Measurements from ENCODE around the gene ITPR3.

ITPR3 gene

GRCh38 chr6:33678932-33679490, 57.9 kb downstream of the ITPR3 start:
- TF ChIP-seq, protein P1, sequence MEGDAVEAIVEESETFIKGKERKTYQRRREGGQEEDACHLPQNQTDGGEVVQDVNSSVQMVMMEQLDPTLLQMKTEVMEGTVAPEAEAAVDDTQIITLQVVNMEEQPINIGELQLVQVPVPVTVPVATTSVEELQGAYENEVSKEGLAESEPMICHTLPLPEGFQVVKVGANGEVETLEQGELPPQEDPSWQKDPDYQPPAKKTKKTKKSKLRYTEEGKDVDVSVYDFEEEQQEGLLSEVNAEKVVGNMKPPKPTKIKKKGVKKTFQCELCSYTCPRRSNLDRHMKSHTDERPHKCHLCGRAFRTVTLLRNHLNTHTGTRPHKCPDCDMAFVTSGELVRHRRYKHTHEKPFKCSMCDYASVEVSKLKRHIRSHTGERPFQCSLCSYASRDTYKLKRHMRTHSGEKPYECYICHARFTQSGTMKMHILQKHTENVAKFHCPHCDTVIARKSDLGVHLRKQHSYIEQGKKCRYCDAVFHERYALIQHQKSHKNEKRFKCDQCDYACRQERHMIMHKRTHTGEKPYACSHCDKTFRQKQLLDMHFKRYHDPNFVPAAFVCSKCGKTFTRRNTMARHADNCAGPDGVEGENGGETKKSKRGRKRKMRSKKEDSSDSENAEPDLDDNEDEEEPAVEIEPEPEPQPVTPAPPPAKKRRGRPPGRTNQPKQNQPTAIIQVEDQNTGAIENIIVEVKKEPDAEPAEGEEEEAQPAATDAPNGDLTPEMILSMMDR (conservative IDR thresholded peaks at IDR 0.05; ENCODE audit: low read depth, low read length) = no peak
- H3K4me3 ChIP-seq (ENCODE audit: low read length) = no peak overlapping the region
- DNase-seq (ENCODE audit: low read depth) = no peak

GRCh38 chr6:33679761-33680160, 58.6 kb downstream of the ITPR3 start:
- H3K4me3 ChIP-seq (ENCODE audit: low read length) = no peak overlapping the region
- no peak for DNase-seq (ENCODE audit: low read depth)
- TF ChIP-seq, protein P1 (conservative IDR thresholded peaks at IDR 0.05; ENCODE audit: low read depth, low read length) = no peak

DNA sequence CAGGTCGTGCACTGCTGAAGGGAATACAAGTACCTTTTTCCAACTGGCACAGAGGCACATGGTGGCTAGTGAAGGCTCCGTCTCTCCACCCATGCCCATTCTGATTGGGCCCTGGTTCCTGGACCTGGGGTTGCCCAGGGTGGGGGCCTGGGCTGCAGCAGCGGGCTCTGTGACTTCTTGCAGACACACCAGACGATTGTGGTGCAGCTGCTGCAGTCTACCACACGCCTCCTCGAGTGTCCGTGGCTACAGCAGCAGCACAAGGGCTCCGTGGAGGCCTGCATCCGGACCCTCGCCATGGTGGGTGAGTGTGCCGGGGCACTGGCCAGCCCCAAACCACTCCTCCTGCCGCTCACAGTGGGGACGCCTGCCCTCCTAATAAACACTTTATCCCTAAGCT, 61.2 kb downstream of the ITPR3 start:
- TF ChIP-seq, protein P1 (conservative IDR thresholded peaks at IDR 0.05; ENCODE audit: low read depth, low read length) = no peak
- H3K4me3 ChIP-seq (ENCODE audit: low read length) = no peak overlapping the region
- no peak for DNase-seq (ENCODE audit: low read depth)

DNA sequence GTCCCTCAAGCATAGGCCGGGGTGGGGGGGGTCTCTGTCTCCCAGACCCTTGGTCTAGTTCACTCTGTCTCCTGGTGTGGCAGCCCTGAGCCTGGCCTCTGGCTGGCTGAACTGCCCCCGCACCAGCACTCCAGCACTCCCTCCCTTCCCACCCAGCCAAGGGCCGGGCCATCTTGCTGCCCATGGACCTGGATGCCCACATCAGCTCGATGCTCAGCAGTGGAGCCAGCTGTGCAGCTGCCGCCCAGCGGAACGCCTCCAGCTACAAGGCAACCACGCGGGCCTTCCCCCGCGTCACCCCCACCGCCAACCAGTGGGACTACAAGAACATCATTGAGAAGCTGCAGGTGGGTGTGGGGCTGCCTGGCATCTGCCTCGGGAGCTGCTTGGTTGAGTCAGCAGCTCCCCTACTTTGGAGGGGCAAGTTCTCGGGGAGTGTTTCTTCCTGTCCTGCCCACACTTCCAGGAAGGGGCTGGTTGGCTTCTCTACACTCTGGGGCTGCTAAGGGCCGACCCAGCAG, 62.0 kb downstream of the ITPR3 start:
- TF ChIP-seq, protein P1 (conservative IDR thresholded peaks at IDR 0.05; ENCODE audit: low read depth, low read length) = no peak
- no peak for DNase-seq (ENCODE audit: low read depth)

DNA sequence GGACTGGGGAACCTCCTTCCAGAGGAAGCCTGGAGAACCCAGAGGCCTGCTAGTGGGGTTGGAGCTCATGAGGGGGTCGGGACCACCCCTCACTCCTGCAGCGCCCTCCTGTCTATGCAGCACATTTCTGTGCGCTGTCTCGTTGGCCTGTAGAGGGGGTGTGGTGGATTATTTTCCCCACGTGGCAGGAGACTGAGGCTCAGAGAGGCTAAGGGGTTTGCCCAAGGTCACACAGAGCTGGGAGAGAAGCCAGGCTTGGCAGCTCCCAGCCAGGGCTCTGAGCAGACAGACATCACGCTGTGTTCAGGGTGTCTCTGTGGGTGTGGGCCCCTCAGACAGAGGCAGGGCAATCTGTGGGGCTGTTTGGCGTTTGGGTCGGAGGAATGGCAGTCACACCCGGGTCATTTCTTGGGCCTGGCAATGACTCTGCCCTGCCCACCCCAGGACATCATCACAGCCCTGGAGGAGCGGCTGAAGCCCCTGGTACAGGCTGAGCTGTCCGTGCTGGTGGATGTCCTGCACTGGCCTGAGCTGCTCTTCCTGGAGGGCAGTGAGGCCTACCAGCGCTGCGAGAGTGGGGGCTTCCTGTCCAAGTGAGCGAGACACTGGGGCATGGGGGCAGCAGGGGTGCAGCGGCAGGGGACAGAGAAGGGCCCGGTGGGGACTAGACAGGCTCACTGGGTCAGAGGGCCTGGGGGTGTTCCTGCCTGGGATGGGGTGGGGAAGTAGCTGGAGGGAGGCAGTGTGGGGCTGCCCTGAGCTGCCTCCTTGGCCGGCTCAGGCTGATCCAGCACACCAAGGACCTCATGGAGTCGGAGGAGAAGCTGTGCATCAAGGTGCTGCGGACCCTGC, 62.7 kb downstream of the ITPR3 start:
- TF ChIP-seq, protein P1 (conservative IDR thresholded peaks at IDR 0.05; ENCODE audit: low read depth, low read length) = no peak
- DNase-seq (ENCODE audit: low read depth) = no peak
- no peak overlapping the region for H3K4me3 ChIP-seq (ENCODE audit: low read length)

More for the DNA sequence above, 62.0 kb downstream of the ITPR3 start:
- H3K4me3 ChIP-seq (ENCODE audit: low read length) = no peak overlapping the region

DNA sequence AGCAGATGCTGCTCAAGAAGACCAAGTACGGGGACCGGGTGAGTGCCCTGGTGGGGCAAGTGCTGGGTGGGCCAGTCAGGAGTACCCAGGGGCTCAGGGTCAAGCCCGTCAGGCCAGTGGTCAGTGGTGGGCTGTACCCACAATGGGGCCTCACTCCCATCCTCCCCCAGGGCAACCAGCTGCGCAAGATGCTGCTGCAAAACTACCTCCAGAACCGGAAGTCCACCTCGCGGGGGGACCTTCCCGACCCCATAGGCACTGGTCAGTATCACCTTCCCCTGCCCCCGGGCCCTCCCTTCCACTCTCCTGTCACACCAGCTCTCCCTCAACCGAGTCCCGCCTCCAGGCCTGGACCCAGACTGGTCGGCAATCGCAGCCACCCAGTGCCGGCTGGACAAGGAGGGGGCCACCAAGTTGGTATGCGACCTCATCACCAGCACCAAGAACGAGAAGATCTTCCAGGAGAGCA, 63.3 kb downstream of the ITPR3 start:
- TF ChIP-seq, protein P1 (conservative IDR thresholded peaks at IDR 0.05; ENCODE audit: low read depth, low read length) = no peak
- no peak for DNase-seq (ENCODE audit: low read depth)
- H3K4me3 ChIP-seq (ENCODE audit: low read length) = no peak overlapping the region
